ENCODE results near the gene EMID1.

GRCh38 chr22:29224859-29225410 is 19.2 kb downstream of the EMID1 start:
- TF ChIP-seq GATA1 (IDR thresholded peaks at IDR 0.05; ENCODE audit: low read depth, low read length): no peak
- no peak for TF ChIP-seq POLR2A (IDR thresholded peaks at IDR 0.05; ENCODE audit: low read length)

Data from erythroblast (primary cell).